Pancreas (tissue), 10 donors: Measurements from ENCODE around the gene OPCML. TPM values are rescaled to one million over a fixed set of nuclear protein-coding genes. Genes with fewer than 3 reads are reported as not detected.

Experiments used
- ATAC-seq, 4 donors: fragments of 200-7000 bp; cut with Tn5 transposase; one replicate each; pipeline versions ENCODE4 v1.8.0 to v1.9.1; 2020; ENCODE audit warnings: mild to moderate bottlenecking in 4 of 4, moderate library complexity in 4 of 4
- DNase-seq, 6 donors: peaks; one replicate each; pipeline ENCODE4 v3.0.0-alpha.2; 2020
- FAIRE-seq: peaks from 2 replicates; lab custom pipeline; 2012; peaks lifted over from hg19 to GRCh38; lab: Jason Lieb, UNC
- H3K27ac ChIP-seq, 4 donors: fragments of 200-600 bp; sonication (generic); 1 replicate in 3 of 4; 2 replicates in 1 of 4; pipeline versions ENCODE4 v1.5.0 to v1.8.0; 2020
- H3K27me3 ChIP-seq, 4 donors: fragments of 200-600 bp; one replicate each; pipeline ENCODE4 v1.8.0; 2021
- H3K36me3 ChIP-seq, 3 donors: fragments of 200-600 bp; sonication (generic) in 1 of 3; one replicate each; pipeline versions ENCODE4 v1.5.0 to v1.8.0; 2020 to 2021
- H3K4me1 ChIP-seq, 3 donors: fragments of 200-600 bp; one replicate each; pipeline ENCODE4 v1.8.0; 2021
- H3K4me3 ChIP-seq, 4 donors: fragments of 200-600 bp; sonication (generic) in 2 of 4; one replicate each; pipeline versions ENCODE4 v1.5.0 to v1.8.0; 2020 to 2021
- H3K9me3 ChIP-seq, 4 donors: fragments of 200-600 bp; one replicate each; pipeline ENCODE4 v1.8.0; 2021
- CTCF ChIP-seq, 4 donors: fragments of 200-600 bp; sonication (generic) in 3 of 4; IDR thresholded peaks; one replicate each; pipeline versions ENCODE4 v1.5.0 to v1.8.0; 2021; ENCODE audit warnings: antibody characterized with exemption in 4 of 4
- WGBS, 2 donors: extraction: QIAGEN DNeasy Blood & Tissue Kit; methylation state at CpG; one replicate each; pipeline ENCODE4 v1.1.7; 2013; 5-methylcytosine and 5-hydroxymethylcytosine counted together
- intact Hi-C, 3 donors: fragments of 100-400 bp; cut with DNase I; formaldehyde crosslinking; loops; one replicate each; pipeline versions ENCODE4 v1.11.1 to v1.14.2; 2022
- polyA plus RNA-seq, 2 donors: library from polyadenylated mRNA; stranded (reverse); fragments of 200-250 nt; gene quantifications; one replicate each; pipeline ENCODE4 v1.2.3, GENCODE V29; 2013
- total RNA-seq, 6 donors: library from RNA; stranded (reverse); fragmentation: NEBNext Ultra II Directional in 4 of 6; extraction: Animal tissue kit (Norgen Biotek cat#: 25700) in 4 of 6; gene quantifications; one replicate each; pipeline versions ENCODE4 v1.2.1 to v1.2.4, GENCODE V29; 2021 to 2023
- donor health status: healthy with polysubstance abuse.
- donor health status: DM: no; HTN: no; CAD: no; lungs with moderate emphysema.
- donor health status: DM: no; HTN: no; CAD: no.
- donor health status: control.
- donor health status: control.
- donor health status: Bipolar disorder and iron deficiency.
- donor health status: DM: yes; HTN: yes; CAD: no.
- donor health status: DM: no; HTN: no; CAD: no.
- donor health status: DM: no; HTN: no; CAD: no.
- donor health status: DM: yes; HTN: yes; CAD: no.

OPCML gene
- total and polyA plus RNA-seq, 8 donors = 0.05 to 0.31 (median 0.19) TPM

DNA sequence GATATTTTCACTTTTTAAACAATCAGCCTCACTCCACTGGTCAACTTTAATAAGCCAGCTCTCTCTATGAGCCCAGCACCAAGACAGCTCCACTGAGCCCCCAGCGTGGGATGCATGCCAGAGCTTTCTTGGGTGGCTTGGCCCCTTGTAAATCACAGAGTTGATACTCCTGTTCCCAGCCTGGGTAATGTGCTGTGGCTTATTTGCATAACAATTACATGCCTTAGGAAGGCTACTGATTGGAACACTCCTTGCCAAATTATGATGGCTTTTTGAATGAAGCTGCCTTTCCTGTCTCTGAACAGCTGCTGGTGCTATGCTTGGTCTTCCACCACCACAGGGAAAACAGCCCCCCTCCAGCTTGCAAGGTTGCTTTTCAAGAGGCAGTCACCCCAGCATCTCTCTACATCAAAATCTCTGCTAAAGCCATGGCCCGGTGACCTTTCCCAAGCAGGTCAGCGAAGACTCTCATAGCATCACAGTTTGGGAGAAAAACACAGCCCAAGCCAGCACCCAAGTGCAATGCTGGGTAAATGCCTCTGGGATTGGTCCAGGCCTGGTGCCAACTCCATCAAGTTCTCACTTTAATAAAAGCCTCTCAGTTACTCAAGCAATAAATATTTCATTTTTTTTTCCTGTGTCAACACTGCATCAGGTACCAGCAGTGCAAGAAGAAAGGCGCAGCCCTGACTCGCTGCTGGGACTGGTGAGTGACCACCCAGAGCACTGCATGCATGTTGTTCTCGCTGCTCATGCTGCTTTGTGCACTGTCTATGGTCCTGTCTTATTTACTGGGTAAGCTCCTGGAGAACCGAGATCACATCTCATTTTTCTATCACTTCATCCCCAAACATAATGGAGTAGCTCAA is 549.3 kb downstream of the OPCML start:
- Histone ChIP-seq H3K27ac (no peak overlapping the region), H3K4me1 (no peaks in the 10 kb centered on the region), H3K9me3 (no peaks in the 10 kb centered on the region), H3K27me3 (no peaks in the 10 kb centered on the region), H3K4me3 (no peak overlapping the region), H3K36me3 (no peaks in the 10 kb centered on the region)
- no peak for TF ChIP-seq CTCF (IDR thresholded peaks at IDR 0.05)
- intact Hi-C loops = no loop called here
- WGBS, 2 donors = 74 to 84% methylated on average over 7 of the region's 7 CpGs
- no peak for DNase-seq
- no peak for FAIRE-seq
- no peak for ATAC-seq

- DNase-seq = no peak
- TF ChIP-seq CTCF (IDR thresholded peaks at IDR 0.05) = no peak
- H3K4me1 ChIP-seq = no peaks in the 10 kb centered on the region
Observed at GRCh38 chr11:132981131-132981956, 551.0 kb downstream of the OPCML start.

DNA sequence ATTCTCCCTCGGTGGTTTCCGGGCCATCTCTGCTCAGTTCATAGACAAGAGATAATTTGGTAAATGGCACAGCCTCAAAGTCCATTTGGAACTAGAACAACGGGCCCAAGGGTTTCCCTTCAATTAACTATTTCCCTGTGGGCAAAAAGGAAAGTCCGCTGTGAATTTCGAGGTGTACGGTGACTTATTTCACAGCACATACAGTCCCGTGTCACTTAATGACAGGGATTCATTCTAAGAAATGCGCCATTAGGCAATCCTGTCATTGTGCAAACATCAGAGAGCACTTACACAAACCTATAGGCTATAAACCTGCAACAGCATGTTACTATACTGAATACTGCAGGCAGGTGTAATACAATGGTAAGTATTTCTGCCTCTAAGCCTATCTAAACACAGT is 551.6 kb downstream of the OPCML start:
- DNase-seq (no peak), FAIRE-seq (no peak), ATAC-seq (no peak)
- WGBS, 2 donors = 67 to 73% methylated on average over 8 of the region's 8 CpGs
- H3K36me3 ChIP-seq = no peaks in the 10 kb centered on the region
- no peaks in the 10 kb centered on the region for H3K27me3 ChIP-seq
- H3K9me3 ChIP-seq = no peaks in the 10 kb centered on the region
- H3K27ac ChIP-seq = no peak overlapping the region
- H3K4me1 ChIP-seq = no peaks in the 10 kb centered on the region
- TF ChIP-seq CTCF (IDR thresholded peaks at IDR 0.05) = no peak
- intact Hi-C loops = no loop called here
- no peak overlapping the region for H3K4me3 ChIP-seq

More at GRCh38 chr11:132981131-132981956, 551.0 kb downstream of the OPCML start:
- intact Hi-C loops = no loop called here
- H3K27me3 ChIP-seq = no peaks in the 10 kb centered on the region
- FAIRE-seq = no peak
- H3K27ac ChIP-seq = no peak overlapping the region
- 59 to 67% methylated on average over 17 of the region's 17 CpGs for WGBS, 2 donors
- no peak for ATAC-seq
- no peak overlapping the region for H3K4me3 ChIP-seq
- H3K36me3 ChIP-seq = no peaks in the 10 kb centered on the region
- H3K9me3 ChIP-seq = no peaks in the 10 kb centered on the region

GRCh38 chr11:132977746-132978145 is 554.6 kb downstream of the OPCML start:
- H3K27me3 ChIP-seq = no peaks in the 10 kb centered on the region
- ATAC-seq = no peak
- H3K27ac ChIP-seq = no peak overlapping the region
- no peak for TF ChIP-seq CTCF (IDR thresholded peaks at IDR 0.05)
- no peaks in the 10 kb centered on the region for H3K9me3 ChIP-seq
- no peak for DNase-seq
- FAIRE-seq = no peak
- 69 to 80% methylated on average over 4 of the region's 4 CpGs for WGBS, 2 donors
- no peak overlapping the region for H3K4me3 ChIP-seq
- intact Hi-C loops = no loop called here
- no peaks in the 10 kb centered on the region for H3K36me3 ChIP-seq
- H3K4me1 ChIP-seq = no peaks in the 10 kb centered on the region
